ENCODE results near the gene NDUFB7.

NDUFB7 gene

DNA sequence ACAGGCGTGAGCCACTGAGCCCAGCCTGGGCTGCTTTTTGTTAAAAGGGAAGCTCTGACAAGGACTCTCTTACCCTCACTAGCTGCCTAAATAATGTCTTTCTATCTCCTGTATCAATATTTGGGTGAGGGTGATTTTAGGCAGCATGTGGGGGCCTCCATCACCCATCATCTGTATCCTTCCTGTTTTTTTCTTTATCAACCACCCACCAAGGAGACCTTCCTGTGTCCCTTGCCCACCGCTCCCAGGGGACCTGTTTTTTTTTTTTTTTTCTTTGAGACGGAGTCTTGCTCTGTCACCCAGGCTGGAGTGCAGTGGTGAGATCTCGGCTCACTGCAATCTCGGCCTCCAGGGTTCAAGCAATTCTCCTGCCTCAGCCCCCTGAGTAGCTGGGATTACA lies 5.4 kb upstream of the NDUFB7 start:
- H3K36me3 ChIP-seq, result no peaks in the 10 kb centered on the region
- no peak for DNase-seq
- no peaks in the 10 kb centered on the region for H3K4me1 ChIP-seq
- no peaks in the 10 kb centered on the region for H3K27me3 ChIP-seq
- TF ChIP-seq, protein P1, sequence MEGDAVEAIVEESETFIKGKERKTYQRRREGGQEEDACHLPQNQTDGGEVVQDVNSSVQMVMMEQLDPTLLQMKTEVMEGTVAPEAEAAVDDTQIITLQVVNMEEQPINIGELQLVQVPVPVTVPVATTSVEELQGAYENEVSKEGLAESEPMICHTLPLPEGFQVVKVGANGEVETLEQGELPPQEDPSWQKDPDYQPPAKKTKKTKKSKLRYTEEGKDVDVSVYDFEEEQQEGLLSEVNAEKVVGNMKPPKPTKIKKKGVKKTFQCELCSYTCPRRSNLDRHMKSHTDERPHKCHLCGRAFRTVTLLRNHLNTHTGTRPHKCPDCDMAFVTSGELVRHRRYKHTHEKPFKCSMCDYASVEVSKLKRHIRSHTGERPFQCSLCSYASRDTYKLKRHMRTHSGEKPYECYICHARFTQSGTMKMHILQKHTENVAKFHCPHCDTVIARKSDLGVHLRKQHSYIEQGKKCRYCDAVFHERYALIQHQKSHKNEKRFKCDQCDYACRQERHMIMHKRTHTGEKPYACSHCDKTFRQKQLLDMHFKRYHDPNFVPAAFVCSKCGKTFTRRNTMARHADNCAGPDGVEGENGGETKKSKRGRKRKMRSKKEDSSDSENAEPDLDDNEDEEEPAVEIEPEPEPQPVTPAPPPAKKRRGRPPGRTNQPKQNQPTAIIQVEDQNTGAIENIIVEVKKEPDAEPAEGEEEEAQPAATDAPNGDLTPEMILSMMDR (IDR thresholded peaks at IDR 0.05; ENCODE audit: low read depth, low read length), result no peak
- no peak overlapping the region for H3K4me3 ChIP-seq (ENCODE audit: low read depth, low read length)
- no peaks in the 10 kb centered on the region for H3K9me3 ChIP-seq

DNA sequence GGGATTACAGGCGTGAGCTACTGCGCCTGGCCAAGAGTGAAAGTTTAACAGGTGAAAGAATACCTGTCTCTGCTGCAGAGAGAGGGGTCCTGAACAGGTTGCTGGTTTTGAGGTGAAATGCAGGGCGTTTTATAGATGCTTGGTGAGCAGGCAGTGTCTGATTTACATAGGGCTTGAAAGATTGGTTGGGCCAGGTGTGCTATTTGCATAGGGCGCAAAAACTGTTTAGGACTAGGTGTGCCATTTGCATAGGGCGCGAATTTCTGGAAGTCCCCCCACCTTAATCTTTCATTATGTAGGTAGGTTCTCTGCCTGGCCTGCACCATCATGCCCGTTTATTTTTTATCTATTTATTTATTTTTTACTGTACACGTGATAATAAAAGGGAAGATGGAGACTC lies 4.5 kb upstream of the NDUFB7 start:
- no peaks in the 10 kb centered on the region for H3K27me3 ChIP-seq
- H3K4me1 ChIP-seq, result no peaks in the 10 kb centered on the region

DNA sequence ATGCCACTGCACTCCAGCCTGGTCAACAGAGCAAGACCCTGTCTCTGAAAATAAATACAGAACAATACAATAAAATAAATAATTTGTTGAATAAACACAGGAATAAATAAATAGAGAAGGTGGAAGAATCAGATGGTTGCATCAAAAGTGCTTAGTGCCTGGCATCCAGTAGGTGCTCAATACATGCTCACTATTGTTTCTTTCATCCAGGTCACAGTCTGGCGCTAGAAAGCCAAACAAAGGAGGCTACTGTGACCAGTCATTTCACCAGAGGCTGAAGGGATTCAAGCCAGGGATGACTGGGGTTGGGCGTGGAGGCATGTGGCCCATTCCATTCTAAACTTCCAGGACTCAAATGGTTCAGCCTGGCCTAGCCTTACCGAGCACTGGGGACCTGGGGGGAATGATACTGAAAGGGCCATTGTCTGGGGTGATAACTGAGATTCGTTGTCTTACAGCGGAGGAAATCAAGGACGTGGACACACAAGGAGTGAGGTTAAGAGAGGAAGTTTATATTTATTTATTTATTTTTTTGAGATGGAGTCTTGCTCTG lies 3.6 kb upstream of the NDUFB7 start:
- Histone ChIP-seq H3K4me3 (ENCODE audit: low read depth, low read length) (no peak overlapping the region), H3K4me1 (no peaks in the 10 kb centered on the region), H3K9me3 (no peaks in the 10 kb centered on the region), H3K36me3 (no peaks in the 10 kb centered on the region), H3K27me3 (no peaks in the 10 kb centered on the region)
- TF ChIP-seq, protein P1 (IDR thresholded peaks at IDR 0.05; ENCODE audit: low read depth, low read length), result no peak
- DNase-seq, result no peak

More for the DNA sequence above, 4.5 kb upstream of the NDUFB7 start:
- Histone ChIP-seq H3K9me3 (no peaks in the 10 kb centered on the region), H3K4me3 (ENCODE audit: low read depth, low read length) (no peak overlapping the region), H3K36me3 (no peaks in the 10 kb centered on the region)
- TF ChIP-seq, protein P1 (IDR thresholded peaks at IDR 0.05; ENCODE audit: low read depth, low read length), result no peak
- no peak for DNase-seq

DNA sequence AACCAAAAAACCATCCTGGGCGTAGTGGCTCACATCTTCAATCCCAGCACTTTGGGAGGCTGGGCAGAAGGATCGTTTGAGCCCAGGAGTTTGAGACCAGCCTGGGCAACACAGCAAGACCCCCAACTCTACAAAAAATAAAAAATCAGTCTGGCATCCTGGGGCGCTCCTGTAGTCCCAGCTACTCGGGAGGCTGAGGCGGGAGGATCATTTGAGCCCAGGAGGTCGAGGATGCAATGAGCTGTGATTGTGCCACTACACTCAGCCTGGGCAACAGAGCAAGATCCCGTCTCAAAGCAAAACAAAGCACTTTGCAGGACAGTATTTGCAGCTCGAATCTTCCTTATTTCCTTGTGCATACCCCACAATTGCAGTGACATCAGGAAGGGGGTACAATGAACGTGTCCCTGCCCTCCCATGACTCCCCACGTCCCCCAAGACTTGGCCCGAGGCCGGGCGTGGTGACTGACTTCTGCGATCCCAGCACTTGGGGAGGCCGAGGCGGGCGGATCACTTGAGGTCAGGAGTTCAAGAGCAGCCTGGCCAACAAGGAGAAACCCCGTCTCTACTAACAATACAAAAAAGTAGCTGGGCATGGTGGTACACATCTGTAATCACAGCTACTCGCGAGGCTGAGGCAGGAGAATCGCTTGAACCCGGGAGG lies 870 bp downstream of the NDUFB7 start:
- DNase-seq, result no peak
- H3K4me3 ChIP-seq (ENCODE audit: low read depth, low read length), result peak overlapping the region; percentile 97
- no peaks in the 10 kb centered on the region for H3K9me3 ChIP-seq
- no peaks in the 10 kb centered on the region for H3K27me3 ChIP-seq
- no peaks in the 10 kb centered on the region for H3K4me1 ChIP-seq
- TF ChIP-seq, protein P1 (IDR thresholded peaks at IDR 0.05; ENCODE audit: low read depth, low read length), result no peak
- H3K36me3 ChIP-seq, result peaks cover 5% of the 10 kb centered on the region

DNA sequence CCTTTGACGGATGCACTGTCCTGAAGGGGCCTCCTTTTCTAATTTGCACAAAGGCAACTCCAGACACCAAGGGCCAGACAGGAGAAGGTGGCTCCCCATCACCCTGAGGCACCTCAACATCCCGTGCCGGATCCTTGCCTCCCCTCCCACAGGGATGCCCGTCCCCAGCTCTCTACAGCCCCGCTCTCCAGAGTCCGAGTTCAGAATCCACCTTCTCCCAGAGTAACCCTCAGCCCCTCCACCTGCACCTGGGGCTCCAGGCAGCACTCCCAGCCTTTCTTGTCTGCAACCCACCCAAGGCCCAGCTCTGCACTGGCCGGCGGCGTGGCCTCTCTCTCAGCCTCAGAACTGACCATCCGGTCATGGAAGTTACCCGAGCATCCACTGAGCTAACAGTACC lies 4.8 kb downstream of the NDUFB7 start:
- H3K36me3 ChIP-seq, result peaks cover 31% of the 10 kb centered on the region
- H3K9me3 ChIP-seq, result no peaks in the 10 kb centered on the region
- peaks cover 6% of the 10 kb centered on the region for H3K4me1 ChIP-seq
- no peak for DNase-seq
- H3K27me3 ChIP-seq, result no peaks in the 10 kb centered on the region
- H3K4me3 ChIP-seq (ENCODE audit: low read depth, low read length), result no peak overlapping the region
- TF ChIP-seq, protein P1 (IDR thresholded peaks at IDR 0.05; ENCODE audit: low read depth, low read length), result no peak

DNA sequence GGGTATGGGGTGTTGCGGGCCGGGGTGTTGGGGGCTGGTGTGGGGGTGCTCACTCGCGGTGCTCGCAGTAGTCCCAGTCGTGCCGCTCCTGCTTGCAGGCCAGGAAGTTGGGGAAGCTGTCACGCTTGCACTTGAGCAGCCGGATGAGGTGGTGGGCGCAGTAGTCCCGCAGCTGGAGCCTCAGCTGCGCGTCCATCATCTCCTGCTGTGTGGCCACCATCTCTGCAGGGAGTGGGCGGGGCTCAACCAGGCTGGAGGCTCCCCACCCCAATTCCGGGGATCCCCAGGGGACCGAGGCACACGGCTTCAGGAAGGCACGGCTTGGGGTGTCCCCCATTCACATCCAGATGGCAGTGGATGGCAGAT lies 5.2 kb downstream of the NDUFB7 start:
- no peak overlapping the region for H3K4me3 ChIP-seq (ENCODE audit: low read depth, low read length)
- TF ChIP-seq, protein P1 (IDR thresholded peaks at IDR 0.05; ENCODE audit: low read depth, low read length), result no peak
- H3K9me3 ChIP-seq, result no peaks in the 10 kb centered on the region
- no peak for DNase-seq
- H3K36me3 ChIP-seq, result peaks cover 31% of the 10 kb centered on the region
- peaks cover 6% of the 10 kb centered on the region for H3K4me1 ChIP-seq
- no peaks in the 10 kb centered on the region for H3K27me3 ChIP-seq
